Measurements from ENCODE around the gene PNMA8A.
"Not testable (repeated sequence)": the region's sequence is repeated elsewhere in the genome, so short reads cannot be mapped to it uniquely, and the experiment has no call there.

PNMA8A gene

DNA sequence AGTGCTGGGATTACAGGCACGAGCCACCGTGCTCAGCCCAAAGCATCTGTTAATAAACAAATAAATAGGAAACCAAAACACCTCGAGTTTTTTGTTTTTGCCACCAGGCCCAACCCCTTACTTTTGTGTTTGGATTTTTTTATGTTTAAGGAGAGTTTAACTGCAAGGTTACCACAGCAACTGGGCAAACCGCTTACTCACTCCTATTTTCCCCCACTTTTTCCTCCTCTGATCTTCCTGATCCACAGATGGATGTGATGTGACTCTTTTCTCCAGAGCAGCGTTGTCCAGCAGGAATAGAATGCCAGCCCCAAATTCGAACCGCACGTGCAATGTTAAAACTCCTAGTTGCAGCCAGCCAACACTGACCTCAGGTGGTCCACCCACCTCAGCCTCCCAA is 26.4 kb upstream of the PNMA8A start:
- Histone ChIP-seq H3K4me3 (ENCODE audit: low read depth, low read length, poor library complexity, severe bottlenecking) (no peak overlapping the region), H4K20me1 (ENCODE audit: insufficient read depth, low read length) (no peaks in the 10 kb centered on the region), H3K9me3 (ENCODE audit: low read length) (no peaks in the 10 kb centered on the region), H3K4me1 (ENCODE audit: insufficient read depth, low read length, severe bottlenecking) (no peaks in the 10 kb centered on the region), H3K4me2 (ENCODE audit: low read length) (no peak overlapping the region), H2AFZ (ENCODE audit: low read length) (no peak overlapping the region), H3K27me3 (ENCODE audit: insufficient read depth, low read length) (peaks cover 4% of the 10 kb centered on the region; the same call in 1 of the 2 replicates), H3K79me2 (ENCODE audit: insufficient read depth, low read length) (no peaks in the 10 kb centered on the region), H3F3A (ENCODE audit: insufficient read depth, low read length) (no peaks in the 10 kb centered on the region), H3K9ac (ENCODE audit: low read length) (no peak overlapping the region), H3K27ac (ENCODE audit: low read depth, low read length, poor library complexity, severe bottlenecking) (no peak overlapping the region), H3K36me3 (ENCODE audit: insufficient read depth, low read length) (no peaks in the 10 kb centered on the region), H3K9me2 (ENCODE audit: low read depth, low read length) (no peaks in the 10 kb centered on the region)
- no peak for TF ChIP-seq EZH2 (IDR thresholded peaks at IDR 0.05; ENCODE audit: borderline replicate concordance, low read length)
- TF ChIP-seq, protein P1, sequence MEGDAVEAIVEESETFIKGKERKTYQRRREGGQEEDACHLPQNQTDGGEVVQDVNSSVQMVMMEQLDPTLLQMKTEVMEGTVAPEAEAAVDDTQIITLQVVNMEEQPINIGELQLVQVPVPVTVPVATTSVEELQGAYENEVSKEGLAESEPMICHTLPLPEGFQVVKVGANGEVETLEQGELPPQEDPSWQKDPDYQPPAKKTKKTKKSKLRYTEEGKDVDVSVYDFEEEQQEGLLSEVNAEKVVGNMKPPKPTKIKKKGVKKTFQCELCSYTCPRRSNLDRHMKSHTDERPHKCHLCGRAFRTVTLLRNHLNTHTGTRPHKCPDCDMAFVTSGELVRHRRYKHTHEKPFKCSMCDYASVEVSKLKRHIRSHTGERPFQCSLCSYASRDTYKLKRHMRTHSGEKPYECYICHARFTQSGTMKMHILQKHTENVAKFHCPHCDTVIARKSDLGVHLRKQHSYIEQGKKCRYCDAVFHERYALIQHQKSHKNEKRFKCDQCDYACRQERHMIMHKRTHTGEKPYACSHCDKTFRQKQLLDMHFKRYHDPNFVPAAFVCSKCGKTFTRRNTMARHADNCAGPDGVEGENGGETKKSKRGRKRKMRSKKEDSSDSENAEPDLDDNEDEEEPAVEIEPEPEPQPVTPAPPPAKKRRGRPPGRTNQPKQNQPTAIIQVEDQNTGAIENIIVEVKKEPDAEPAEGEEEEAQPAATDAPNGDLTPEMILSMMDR (IDR thresholded peaks at IDR 0.05; ENCODE audit: low read length), result no peak

DNA sequence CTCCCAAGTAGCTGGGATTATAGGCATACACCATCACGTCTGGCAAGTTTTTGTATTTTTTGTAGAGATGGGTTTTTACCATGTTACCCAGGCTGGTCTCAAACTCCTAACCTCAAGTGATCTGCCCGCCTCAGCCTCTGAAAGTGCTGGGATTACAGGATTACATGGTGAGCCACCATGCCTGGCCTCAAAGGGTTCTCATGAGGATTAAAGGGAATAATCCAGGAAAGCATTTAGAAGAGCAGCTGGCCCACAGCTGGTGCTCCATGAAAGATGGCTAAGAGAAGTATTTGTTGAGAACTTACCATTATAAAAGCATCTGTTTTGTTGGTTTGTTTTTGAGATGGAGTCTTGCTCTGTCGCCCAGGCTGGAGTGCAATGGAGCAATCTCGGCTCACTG is 25.5 kb upstream of the PNMA8A start:
- H3K9me3 ChIP-seq (ENCODE audit: low read length); H3K4me2 ChIP-seq (ENCODE audit: low read length); H3K27me3 ChIP-seq (ENCODE audit: insufficient read depth, low read length); H2AFZ ChIP-seq (ENCODE audit: low read length); H3K4me1 ChIP-seq (ENCODE audit: insufficient read depth, low read length, severe bottlenecking); H3K27ac ChIP-seq (ENCODE audit: low read depth, low read length, poor library complexity, severe bottlenecking); H3K9me2 ChIP-seq (ENCODE audit: low read depth, low read length); H3K9ac ChIP-seq (ENCODE audit: low read length); H3F3A ChIP-seq (ENCODE audit: insufficient read depth, low read length); H3K36me3 ChIP-seq (ENCODE audit: insufficient read depth, low read length); H4K20me1 ChIP-seq (ENCODE audit: insufficient read depth, low read length); H3K4me3 ChIP-seq (ENCODE audit: low read depth, low read length, poor library complexity, severe bottlenecking); H3K79me2 ChIP-seq (ENCODE audit: insufficient read depth, low read length): not testable (repeated sequence)

DNA sequence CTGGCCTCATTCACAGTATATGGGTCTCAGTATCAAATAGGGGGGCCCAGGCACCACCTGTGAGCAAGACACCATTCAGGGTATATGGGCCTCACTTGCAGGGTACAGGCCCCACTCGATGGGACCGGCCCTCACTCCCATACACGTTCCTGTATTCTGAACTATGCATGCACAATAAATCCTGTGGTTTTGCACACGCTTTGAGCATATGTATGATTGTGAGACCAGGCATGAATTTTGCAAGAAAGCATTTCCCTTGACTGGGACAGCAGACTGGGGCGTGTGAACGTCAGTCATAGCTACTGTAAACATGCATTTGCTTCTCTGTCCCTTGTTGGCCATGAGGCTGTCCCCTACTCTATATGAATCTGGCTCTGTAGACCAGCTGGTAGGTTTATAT is 24.9 kb upstream of the PNMA8A start:
- Histone ChIP-seq H3K4me3 (ENCODE audit: low read depth, low read length, poor library complexity, severe bottlenecking) (no peak overlapping the region), H3K36me3 (ENCODE audit: insufficient read depth, low read length) (no peaks in the 10 kb centered on the region), H2AFZ (ENCODE audit: low read length) (no peak overlapping the region), H3K4me1 (ENCODE audit: insufficient read depth, low read length, severe bottlenecking) (no peaks in the 10 kb centered on the region), H3K4me2 (ENCODE audit: low read length) (no peak overlapping the region), H3K9me2 (ENCODE audit: low read depth, low read length) (no peaks in the 10 kb centered on the region), H3K9ac (ENCODE audit: low read length) (no peak overlapping the region), H3K27ac (ENCODE audit: low read depth, low read length, poor library complexity, severe bottlenecking) (no peak overlapping the region), H3K9me3 (ENCODE audit: low read length) (no peaks in the 10 kb centered on the region), H3F3A (ENCODE audit: insufficient read depth, low read length) (no peaks in the 10 kb centered on the region), H4K20me1 (ENCODE audit: insufficient read depth, low read length) (no peaks in the 10 kb centered on the region), H3K27me3 (ENCODE audit: insufficient read depth, low read length) (peaks cover 4% of the 10 kb centered on the region; the same call in 1 of the 2 replicates), H3K79me2 (ENCODE audit: insufficient read depth, low read length) (no peaks in the 10 kb centered on the region)
- TF ChIP-seq EZH2 (IDR thresholded peaks at IDR 0.05; ENCODE audit: borderline replicate concordance, low read length), result no peak
- TF ChIP-seq, protein P1 (IDR thresholded peaks at IDR 0.05; ENCODE audit: low read length), result no peak

DNA sequence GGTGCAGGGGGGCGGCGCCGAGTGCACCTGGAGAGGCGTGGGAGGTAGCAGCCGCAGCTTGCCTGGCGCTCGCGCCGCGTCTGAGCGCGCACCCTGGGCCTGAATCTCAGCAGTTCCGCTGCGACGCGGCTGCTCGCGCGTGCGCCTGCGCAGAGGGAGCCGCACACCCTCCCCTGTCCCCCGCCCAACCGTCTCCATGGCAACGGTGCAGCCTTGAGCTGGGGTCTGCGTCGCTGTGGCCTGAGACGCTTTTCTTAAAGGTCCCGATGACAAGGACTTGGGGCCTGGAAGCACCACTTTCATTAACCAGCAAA is 24.4 kb upstream of the PNMA8A start, which contains the start of gene PNMA8B:
PNMA8B (minus strand) TSS at position 82 of the 314 bp plus-strand sequence. CDS start 402 bp downstream, outside the sequence.
- Histone ChIP-seq H3K27me3 (ENCODE audit: insufficient read depth, low read length) (peaks cover 4% of the 10 kb centered on the region; the same call in 1 of the 2 replicates), H2AFZ (ENCODE audit: low read length) (no peak within 1 kb of the TSS), H3K4me2 (ENCODE audit: low read length) (no peak within 1 kb of the TSS), H3K9ac (ENCODE audit: low read length) (no peak within 1 kb of the TSS), H3K4me3 (ENCODE audit: low read depth, low read length, poor library complexity, severe bottlenecking) (no peak within 1 kb of the TSS), H4K20me1 (ENCODE audit: insufficient read depth, low read length) (no peaks in the 10 kb centered on the region), H3K27ac (ENCODE audit: low read depth, low read length, poor library complexity, severe bottlenecking) (no peak within 1 kb of the TSS), H3F3A (ENCODE audit: insufficient read depth, low read length) (no peaks in the 10 kb centered on the region), H3K9me3 (ENCODE audit: low read length) (no peaks in the 10 kb centered on the region), H3K79me2 (ENCODE audit: insufficient read depth, low read length) (no peaks in the 10 kb centered on the region), H3K36me3 (ENCODE audit: insufficient read depth, low read length) (no peaks in the 10 kb centered on the region), H3K9me2 (ENCODE audit: low read depth, low read length) (no peaks in the 10 kb centered on the region), H3K4me1 (ENCODE audit: insufficient read depth, low read length, severe bottlenecking) (no peaks in the 10 kb centered on the region)
- TF ChIP-seq, protein P1 (IDR thresholded peaks at IDR 0.05; ENCODE audit: low read length), result no peak
- no peak for TF ChIP-seq EZH2 (IDR thresholded peaks at IDR 0.05; ENCODE audit: borderline replicate concordance, low read length)
